GM19455 (cell line): ENCODE data around the gene MAN2C1.
"Not testable (repeated sequence)": the region's sequence is repeated elsewhere in the genome, so short reads cannot be mapped to it uniquely, and the experiment has no call there.

ENCODE experiments used
- ATAC-seq: cut with Tn5 transposase; IDR thresholded peaks from one replicate; pipeline ENCODE4 v1.9.1; 2021; ENCODE audit not compliant: unreplicated experiment

Gene MAN2C1

GRCh38 chr15:75361361-75361988, 6.9 kb downstream of the MAN2C1 start:
- ATAC-seq: no peak

GRCh38 chr15:75360856-75361255, 7.6 kb downstream of the MAN2C1 start:
- ATAC-seq: no peak

GRCh38 chr15:75360391-75360790, 8.0 kb downstream of the MAN2C1 start:
- ATAC-seq: no peak

GRCh38 chr15:75359537-75360250, 8.7 kb downstream of the MAN2C1 start:
- no peak for ATAC-seq

GRCh38 chr15:75358771-75359536, 9.5 kb downstream of the MAN2C1 start:
- no peak for ATAC-seq

- ATAC-seq: no peak
These were observed 10.3 kb downstream of the MAN2C1 start for GRCh38 chr15:75357976-75358673.

GRCh38 chr15:75356517-75356916, 11.9 kb downstream of the MAN2C1 start:
- no peak for ATAC-seq

GRCh38 chr15:75356006-75356405, 12.4 kb downstream of the MAN2C1 start:
- no peak for ATAC-seq

GRCh38 chr15:75355369-75355768, 13.0 kb downstream of the MAN2C1 start:
- ATAC-seq: no peak

- ATAC-seq: no peak
These were observed 14.0 kb downstream of the MAN2C1 start for GRCh38 chr15:75354454-75354853.

GRCh38 chr15:75353604-75354003, 14.8 kb downstream of the MAN2C1 start:
- ATAC-seq: no peak

GRCh38 chr15:75352186-75353080, 16.0 kb downstream of the MAN2C1 start:
- no peak for ATAC-seq

GRCh38 chr15:75350601-75351361, 17.6 kb downstream of the MAN2C1 start:
- ATAC-seq: no peak

- ATAC-seq: no peak
These were observed 18.4 kb downstream of the MAN2C1 start for GRCh38 chr15:75349851-75350588.

- ATAC-seq: not testable (repeated sequence)
These were observed 19.1 kb downstream of the MAN2C1 start for GRCh38 chr15:75349351-75349669.

- no peak for ATAC-seq
These were observed 19.7 kb downstream of the MAN2C1 start for GRCh38 chr15:75348562-75349350.

GRCh38 chr15:75348034-75348561, 20.3 kb downstream of the MAN2C1 start:
- no peak for ATAC-seq
